Uterus (tissue), 2 donors: ENCODE measurements around the gene ERMARD.

Experiments used
- POLR2A ChIP-seq, 2 donors: fragments of 450-650 bp; IDR thresholded peaks; one replicate each; pipeline ENCODE4 v1.6.1; 2016; ENCODE audit warnings: antibody characterized with exemption in 2 of 2, mild to moderate bottlenecking in 1 of 2, moderate library complexity in 1 of 2
- TF ChIP-seq, protein P1 (sequence below), 4 experiments: fragments of 200-600 bp in 2 of 4; fragments of 450-650 bp in 2 of 4; sonication (generic) in 2 of 4; IDR thresholded peaks; one replicate each; pipeline ENCODE4 v1.5.1; 2016 to 2019; ENCODE audit warnings: antibody characterized with exemption in 4 of 4, mild to moderate bottlenecking in 2 of 4, moderate library complexity in 1 of 4

DNA sequence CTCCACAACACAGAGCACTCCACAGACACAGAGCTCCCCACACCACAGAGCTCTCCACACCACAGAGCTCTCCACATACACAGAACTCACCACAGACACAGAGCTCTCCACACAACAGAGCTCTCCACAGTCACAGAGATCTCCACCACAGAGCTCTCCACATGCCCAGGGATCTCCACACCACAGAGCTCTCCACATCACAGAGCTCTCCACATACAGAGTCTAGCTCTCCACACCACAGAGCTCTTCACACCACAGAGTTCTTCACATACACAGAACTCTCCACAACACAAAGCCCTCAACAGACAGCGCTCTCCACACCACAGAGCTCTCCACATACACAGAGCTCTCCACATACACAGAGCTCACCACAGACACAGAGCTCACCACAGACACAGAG, 55.3 kb downstream of the ERMARD start:
- TF ChIP-seq, protein P1, sequence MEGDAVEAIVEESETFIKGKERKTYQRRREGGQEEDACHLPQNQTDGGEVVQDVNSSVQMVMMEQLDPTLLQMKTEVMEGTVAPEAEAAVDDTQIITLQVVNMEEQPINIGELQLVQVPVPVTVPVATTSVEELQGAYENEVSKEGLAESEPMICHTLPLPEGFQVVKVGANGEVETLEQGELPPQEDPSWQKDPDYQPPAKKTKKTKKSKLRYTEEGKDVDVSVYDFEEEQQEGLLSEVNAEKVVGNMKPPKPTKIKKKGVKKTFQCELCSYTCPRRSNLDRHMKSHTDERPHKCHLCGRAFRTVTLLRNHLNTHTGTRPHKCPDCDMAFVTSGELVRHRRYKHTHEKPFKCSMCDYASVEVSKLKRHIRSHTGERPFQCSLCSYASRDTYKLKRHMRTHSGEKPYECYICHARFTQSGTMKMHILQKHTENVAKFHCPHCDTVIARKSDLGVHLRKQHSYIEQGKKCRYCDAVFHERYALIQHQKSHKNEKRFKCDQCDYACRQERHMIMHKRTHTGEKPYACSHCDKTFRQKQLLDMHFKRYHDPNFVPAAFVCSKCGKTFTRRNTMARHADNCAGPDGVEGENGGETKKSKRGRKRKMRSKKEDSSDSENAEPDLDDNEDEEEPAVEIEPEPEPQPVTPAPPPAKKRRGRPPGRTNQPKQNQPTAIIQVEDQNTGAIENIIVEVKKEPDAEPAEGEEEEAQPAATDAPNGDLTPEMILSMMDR (IDR thresholded peaks at IDR 0.05) = no peak
- no peak for TF ChIP-seq POLR2A (IDR thresholded peaks at IDR 0.05)
